Nephron progenitor cell (in vitro differentiated cells): ENCODE measurements around the gene TM4SF4.

Experiments
- DNase-seq: peaks from one replicate; pipeline ENCODE4 v3.0.0; 2021
- H3K27ac Mint-ChIP-seq: 2 replicates; pipeline ENCODE4 v1.8.0; 2021; ENCODE audit warnings: mild to moderate bottlenecking, moderate library complexity, mixed read lengths
- H3K27me3 Mint-ChIP-seq: 2 replicates; pipeline ENCODE4 v1.8.0; 2021; ENCODE audit warnings: mild to moderate bottlenecking, low read depth, mixed read lengths; ENCODE audit not compliant: poor library complexity
- H3K36me3 Mint-ChIP-seq: 2 replicates; pipeline ENCODE4 v1.8.0; 2021; ENCODE audit warnings: low read depth, mixed read lengths
- H3K4me1 Mint-ChIP-seq: 2 replicates; pipeline ENCODE4 v1.8.0; 2021; ENCODE audit warnings: mixed read lengths
- H3K4me3 Mint-ChIP-seq: 2 replicates; pipeline ENCODE4 v1.8.0; 2021; ENCODE audit warnings: mild to moderate bottlenecking, moderate library complexity, mixed read lengths
- H3K9me3 Mint-ChIP-seq: 2 replicates; pipeline ENCODE4 v1.8.0; 2021; ENCODE audit warnings: mild to moderate bottlenecking, moderate library complexity, mixed read lengths
- CTCF ChIP-seq: fragments of 200-600 bp; sonication (generic); IDR thresholded peaks from 2 replicates; pipeline ENCODE4 v1.5.0; 2021; ENCODE audit warnings: antibody characterized with exemption

The TM4SF4 gene

GRCh38 chr3:149450281-149450680 is 24.2 kb upstream of the TM4SF4 start:
- no peak for DNase-seq
- peaks cover 42% of the 10 kb centered on the region for H3K9me3 Mint-ChIP-seq
- H3K27me3 Mint-ChIP-seq, result no peaks in the 10 kb centered on the region
- no peak overlapping the region for H3K4me3 Mint-ChIP-seq
- H3K27ac Mint-ChIP-seq, result no peak overlapping the region
- peaks cover 12% of the 10 kb centered on the region for H3K4me1 Mint-ChIP-seq
- peaks cover 7% of the 10 kb centered on the region for H3K36me3 Mint-ChIP-seq
- no peak for TF ChIP-seq CTCF

- H3K9me3 Mint-ChIP-seq, result peaks cover 35% of the 10 kb centered on the region
- H3K4me3 Mint-ChIP-seq, result no peak overlapping the region
- DNase-seq, result no peak
- H3K36me3 Mint-ChIP-seq, result peaks cover 7% of the 10 kb centered on the region
- no peak overlapping the region for H3K27ac Mint-ChIP-seq
- H3K4me1 Mint-ChIP-seq, result peaks cover 12% of the 10 kb centered on the region
- no peak for TF ChIP-seq CTCF
- no peaks in the 10 kb centered on the region for H3K27me3 Mint-ChIP-seq
Measured at GRCh38 chr3:149452036-149452435, 22.5 kb upstream of the TM4SF4 start.

GRCh38 chr3:149453140-149453805 is 21.2 kb upstream of the TM4SF4 start:
- no peak for TF ChIP-seq CTCF
- Mint-ChIP-seq H3K4me3 (no peak overlapping the region), H3K9me3 (peaks cover 35% of the 10 kb centered on the region), H3K27ac (no peak overlapping the region), H3K36me3 (peaks cover 7% of the 10 kb centered on the region), H3K27me3 (no peaks in the 10 kb centered on the region), H3K4me1 (peaks cover 12% of the 10 kb centered on the region)
- no peak for DNase-seq

GRCh38 chr3:149454746-149455145 is 19.8 kb upstream of the TM4SF4 start:
- DNase-seq, result no peak
- no peaks in the 10 kb centered on the region for H3K27me3 Mint-ChIP-seq
- peaks cover 7% of the 10 kb centered on the region for H3K36me3 Mint-ChIP-seq
- H3K4me3 Mint-ChIP-seq, result no peak overlapping the region
- H3K4me1 Mint-ChIP-seq, result peaks cover 6% of the 10 kb centered on the region
- no peak for TF ChIP-seq CTCF
- H3K27ac Mint-ChIP-seq, result no peak overlapping the region
- peaks cover 35% of the 10 kb centered on the region for H3K9me3 Mint-ChIP-seq

- no peak overlapping the region for H3K4me3 Mint-ChIP-seq
- no peaks in the 10 kb centered on the region for H3K27me3 Mint-ChIP-seq
- peaks cover 7% of the 10 kb centered on the region for H3K36me3 Mint-ChIP-seq
- H3K4me1 Mint-ChIP-seq, result no peaks in the 10 kb centered on the region
- DNase-seq, result no peak
- no peak for TF ChIP-seq CTCF
- H3K9me3 Mint-ChIP-seq, result peaks cover 33% of the 10 kb centered on the region
- no peak overlapping the region for H3K27ac Mint-ChIP-seq
Measured at GRCh38 chr3:149455366-149455765, 19.1 kb upstream of the TM4SF4 start.

- H3K27me3 Mint-ChIP-seq, result no peaks in the 10 kb centered on the region
- peaks cover 27% of the 10 kb centered on the region for H3K9me3 Mint-ChIP-seq
- H3K4me3 Mint-ChIP-seq, result no peak overlapping the region
- no peaks in the 10 kb centered on the region for H3K4me1 Mint-ChIP-seq
- H3K27ac Mint-ChIP-seq, result no peak overlapping the region
- TF ChIP-seq CTCF, result no peak
- DNase-seq, result no peak
- H3K36me3 Mint-ChIP-seq, result peaks cover 7% of the 10 kb centered on the region
Measured at GRCh38 chr3:149455989-149456388, 18.5 kb upstream of the TM4SF4 start.
